NT2/D1 (cell line): ENCODE data around the gene NIBAN1.

Experiments used
- DNase-seq: peaks from one replicate; pipeline ENCODE4 v3.0.0-alpha.2; 2011; ENCODE audit warnings: low read depth, low spot score
- H3K27me3 ChIP-seq: 2 replicates; pipeline ENCODE4 v1.6.0; 2011; ENCODE audit warnings: mild to moderate bottlenecking; ENCODE audit not compliant: insufficient read length, insufficient read depth
- H3K36me3 ChIP-seq: 2 replicates; pipeline ENCODE4 v1.6.1; 2011; ENCODE audit warnings: mild to moderate bottlenecking, low read length, mixed read lengths; ENCODE audit not compliant: insufficient read depth, insufficient read length
- H3K4me1 ChIP-seq: 2 replicates; pipeline ENCODE4 v1.5.1; 2011; ENCODE audit not compliant: insufficient read depth, insufficient read length
- H3K4me3 ChIP-seq: 2 replicates; pipeline ENCODE4 v1.5.1; 2011; ENCODE audit warnings: low read depth; ENCODE audit not compliant: insufficient read length
- H3K9ac ChIP-seq: 2 replicates; pipeline ENCODE4 v1.6.0; 2011; ENCODE audit warnings: low read depth; ENCODE audit not compliant: insufficient read length
- H3K9me3 ChIP-seq: 2 replicates; pipeline ENCODE4 v1.5.1; 2011; ENCODE audit warnings: mild to moderate bottlenecking, low read length; ENCODE audit not compliant: insufficient read depth
- SUZ12 ChIP-seq: IDR thresholded peaks from 2 replicates; pipeline ENCODE4 v1.6.1; 2011; ENCODE audit not compliant: insufficient read length, insufficient read depth; ENCODE audit errors: extremely low read depth
- YY1 ChIP-seq: IDR thresholded peaks from 2 replicates; pipeline ENCODE4 v1.6.1; 2011; ENCODE audit not compliant: insufficient read length, insufficient read depth
- ZNF274 ChIP-seq: IDR thresholded peaks from 2 replicates; pipeline ENCODE4 v1.6.1; 2011; ENCODE audit warnings: mild to moderate bottlenecking, low read depth, low read length

NIBAN1 gene

GRCh38 chr1:184986250-184986649, 11.9 kb upstream of the NIBAN1 start:
- H3K4me3 ChIP-seq, result no peak overlapping the region
- no peaks in the 10 kb centered on the region for H3K36me3 ChIP-seq
- no peak for TF ChIP-seq ZNF274
- TF ChIP-seq YY1, result no peak
- TF ChIP-seq SUZ12, result no peak
- no peaks in the 10 kb centered on the region for H3K9me3 ChIP-seq
- no peaks in the 10 kb centered on the region for H3K4me1 ChIP-seq
- no peak overlapping the region for H3K9ac ChIP-seq
- no peak for DNase-seq
- H3K27me3 ChIP-seq, result no peaks in the 10 kb centered on the region

DNA sequence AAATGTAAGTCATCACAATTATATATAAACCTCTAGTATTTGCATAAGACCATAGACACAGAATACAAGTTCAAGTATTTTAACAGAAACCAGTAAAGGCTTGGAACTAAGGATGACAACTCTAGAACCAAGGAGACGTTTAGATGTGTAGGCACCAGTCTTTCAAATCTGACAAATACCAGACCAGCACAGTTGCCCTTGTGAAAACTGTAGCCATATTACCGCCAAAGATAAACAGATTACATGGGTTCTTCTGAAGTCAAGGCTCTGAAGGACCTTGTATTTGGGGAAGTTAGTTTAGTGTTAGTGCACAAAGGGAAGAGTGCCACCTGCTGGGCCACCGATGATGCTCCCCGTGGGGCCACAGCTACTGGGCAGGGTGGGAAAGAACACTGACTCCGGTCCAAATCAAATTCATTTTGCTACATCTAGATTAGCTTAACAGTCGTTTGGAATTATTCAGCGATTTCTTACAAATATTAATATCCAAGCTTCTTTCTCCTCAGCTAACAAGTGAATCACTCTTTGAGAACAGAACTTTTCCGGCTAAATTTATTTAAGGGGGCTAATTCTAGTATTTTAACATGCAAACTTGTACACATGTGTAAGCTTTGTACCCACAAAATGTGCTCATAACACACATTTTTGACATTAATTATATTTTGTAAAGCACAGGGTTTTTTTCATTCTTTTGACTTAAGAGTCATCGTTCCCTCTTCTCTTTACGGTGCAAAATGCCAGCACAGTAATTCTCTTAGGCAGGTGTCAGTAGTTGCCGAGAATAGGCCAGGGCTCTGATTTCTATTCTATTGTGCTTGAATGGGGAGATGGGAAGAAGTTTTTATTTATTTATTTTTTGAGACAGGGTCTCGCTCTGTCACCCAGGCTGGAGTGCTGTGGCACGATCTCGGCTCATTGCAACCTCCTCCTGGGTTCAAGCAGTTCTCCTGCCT, 8.0 kb upstream of the NIBAN1 start:
- TF ChIP-seq YY1 (no peak), SUZ12 (no peak), ZNF274 (no peak)
- no peaks in the 10 kb centered on the region for H3K4me1 ChIP-seq
- H3K9me3 ChIP-seq, result no peaks in the 10 kb centered on the region
- H3K36me3 ChIP-seq, result no peaks in the 10 kb centered on the region
- no peaks in the 10 kb centered on the region for H3K27me3 ChIP-seq
- no peak overlapping the region for H3K4me3 ChIP-seq
- peak; percentile 64 for DNase-seq
- no peak overlapping the region for H3K9ac ChIP-seq

GRCh38 chr1:184980726-184981125, 6.4 kb upstream of the NIBAN1 start:
- H3K9ac ChIP-seq, result no peak overlapping the region
- no peak for TF ChIP-seq ZNF274
- TF ChIP-seq SUZ12, result no peak
- no peak for TF ChIP-seq YY1
- H3K27me3 ChIP-seq, result peaks cover 12% of the 10 kb centered on the region
- no peak for DNase-seq
- no peaks in the 10 kb centered on the region for H3K4me1 ChIP-seq
- no peaks in the 10 kb centered on the region for H3K9me3 ChIP-seq
- H3K36me3 ChIP-seq, result no peaks in the 10 kb centered on the region
- H3K4me3 ChIP-seq, result no peak overlapping the region

GRCh38 chr1:184975208-184975870, 1.0 kb upstream of the NIBAN1 start:
- TF ChIP-seq SUZ12, result no peak
- TF ChIP-seq YY1, result no peak
- no peak for TF ChIP-seq ZNF274
- no peak for DNase-seq
- H3K4me3 ChIP-seq, result no peak overlapping the region
- H3K9ac ChIP-seq, result no peak overlapping the region
- peaks cover 55% of the 10 kb centered on the region for H3K27me3 ChIP-seq
- peaks cover 5% of the 10 kb centered on the region for H3K4me1 ChIP-seq
- H3K36me3 ChIP-seq, result no peaks in the 10 kb centered on the region
- H3K9me3 ChIP-seq, result no peaks in the 10 kb centered on the region

DNA sequence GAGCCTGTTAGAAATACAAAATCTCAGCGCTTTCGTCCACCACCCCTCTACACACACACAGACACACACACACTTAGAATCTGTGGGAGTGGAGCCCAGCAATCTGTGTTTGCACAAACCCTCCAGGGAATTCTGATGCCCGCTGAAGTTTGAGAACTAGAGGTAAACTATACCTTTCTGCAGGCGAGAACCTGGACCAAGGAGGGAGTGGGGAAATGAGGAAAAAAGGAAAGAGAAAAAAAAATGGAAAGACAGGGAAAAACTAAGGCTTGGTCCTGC, 468 bp upstream of the NIBAN1 start:
- Histone ChIP-seq H3K4me1 (peaks cover 5% of the 10 kb centered on the region), H3K9me3 (no peaks in the 10 kb centered on the region), H3K36me3 (no peaks in the 10 kb centered on the region), H3K27me3 (peaks cover 55% of the 10 kb centered on the region), H3K9ac (peak overlapping the region; percentile 80), H3K4me3 (peak overlapping the region; percentile 53)
- DNase-seq, result no peak
- TF ChIP-seq SUZ12 (no peak), YY1 (no peak), ZNF274 (no peak)

GRCh38 chr1:184973272-184974055, 844 bp downstream of the NIBAN1 start:
- Histone ChIP-seq H3K9me3 (no peaks in the 10 kb centered on the region), H3K27me3 (peaks cover 55% of the 10 kb centered on the region), H3K4me1 (peaks cover 5% of the 10 kb centered on the region), H3K36me3 (no peaks in the 10 kb centered on the region), H3K4me3 (peak overlapping the region; percentile 53), H3K9ac (peak overlapping the region; percentile 80)
- peak; percentile 28 for DNase-seq
- peak; percentile 74 for TF ChIP-seq SUZ12
- no peak for TF ChIP-seq ZNF274

- no peak for DNase-seq
- Histone ChIP-seq H3K4me3 (no peak overlapping the region), H3K9ac (no peak overlapping the region), H3K4me1 (peaks cover 5% of the 10 kb centered on the region), H3K36me3 (no peaks in the 10 kb centered on the region), H3K9me3 (no peaks in the 10 kb centered on the region), H3K27me3 (peaks cover 55% of the 10 kb centered on the region)
- TF ChIP-seq SUZ12 (no peak), ZNF274 (no peak), YY1 (no peak)
Observed at GRCh38 chr1:184972315-184973055, 1.8 kb downstream of the NIBAN1 start.
